Measurements from ENCODE around the gene GPX7. TPM values are rescaled to one million over a fixed set of nuclear protein-coding genes. Genes with fewer than 3 reads are reported as not detected.

GPX7 gene
- total RNA-seq, 8 experiments from 2014 or later: 6.1 to 48.4 (median 15.2) TPM

DNA sequence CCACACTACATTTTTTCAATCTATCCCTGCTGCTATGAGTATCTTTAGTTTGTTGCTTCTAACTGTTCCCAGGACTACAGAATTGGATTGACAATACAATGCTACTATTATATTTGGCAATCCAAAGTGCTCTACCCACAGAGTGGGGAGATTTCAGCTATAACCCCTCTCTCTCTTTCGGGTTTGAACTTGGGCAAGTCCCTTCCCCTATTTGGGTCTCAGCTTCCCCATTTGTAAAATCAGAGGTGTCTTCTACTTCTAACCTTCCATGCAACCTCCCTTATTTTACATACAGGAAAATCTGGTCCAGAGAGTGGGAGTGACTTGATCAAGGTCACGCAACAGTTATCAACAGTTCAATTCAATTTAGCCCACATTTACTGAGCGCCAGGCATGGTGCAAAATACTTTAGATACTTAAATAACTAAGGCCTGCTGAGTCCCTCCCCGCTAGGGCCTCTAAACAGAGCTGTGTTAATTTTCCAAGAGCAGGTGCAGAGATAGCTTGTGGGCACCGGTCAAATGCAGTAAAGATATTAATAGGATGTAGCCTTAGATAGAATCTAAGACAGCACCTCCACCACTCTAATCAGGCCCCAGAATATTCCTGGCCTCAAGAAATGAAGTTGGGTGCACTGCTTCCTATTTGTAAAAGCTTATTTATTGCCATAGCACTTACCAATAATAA is 9.4 kb upstream of the GPX7 start:
- H3K4me3 ChIP-seq: no peak overlapping the region
- H3K27ac ChIP-seq: no peak overlapping the region
- WGBS, 10 experiments: 20 to 95% (median 77%) methylated on average over 1 to 5 of the region's 5 CpGs
- no peak for ATAC-seq (replicated peaks in 6 of 8)
- in situ Hi-C loops (cut with MboI; ENCODE audit: low pct_unique_long_range_greater_than_20kb in 2 of 9, low sequenced_read_pairs in 9 of 9, unreplicated experiment in 9 of 9): no loop called here
- H3K4me1 ChIP-seq (replicated peaks in 1 of 2): peaks cover 57 to 78% of the 10 kb centered on the region in 2 donors

- no peak for ATAC-seq (replicated peaks in 6 of 8)
- Histone ChIP-seq H3K27ac (no peak overlapping the region), H3K4me1 (replicated peaks in 1 of 2) (peaks cover 57 to 74% of the 10 kb centered on the region in 2 donors), H3K4me3 (no peak overlapping the region)
- 83 to 100% (median 100%) methylated on average over 1 of the region's 1 CpG; no CpG with 5 or more reads in 3 of the 10 experiments for WGBS, 10 experiments
- in situ Hi-C loops (cut with MboI; ENCODE audit: low pct_unique_long_range_greater_than_20kb in 2 of 9, low sequenced_read_pairs in 9 of 9, unreplicated experiment in 9 of 9): no loop called here
These were observed 8.7 kb upstream of the GPX7 start for GRCh38 chr1:52593495-52593894.

DNA sequence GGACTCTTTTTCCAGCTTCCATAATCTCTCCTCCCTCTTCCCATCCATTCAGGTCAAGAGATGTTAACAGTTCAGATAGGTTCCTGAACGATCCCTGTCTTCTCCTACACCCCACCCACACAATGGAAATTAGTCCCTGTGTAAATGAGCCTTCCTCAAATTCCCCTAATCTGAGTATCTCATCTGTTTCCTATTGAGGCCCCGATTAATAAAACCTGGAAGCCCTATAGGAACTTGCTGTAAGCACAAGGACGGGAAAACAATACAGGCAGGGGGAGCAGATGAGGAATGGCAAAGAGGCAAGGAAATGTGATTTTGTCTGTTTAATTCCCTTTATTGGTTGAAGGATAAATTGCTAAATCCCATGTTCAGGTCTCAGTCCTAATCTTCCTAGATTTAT is 7.1 kb upstream of the GPX7 start:
- WGBS, 10 experiments: 14 to 100% (median 69%) methylated on average over 1 to 3 of the region's 3 CpGs
- in situ Hi-C loops (cut with MboI; ENCODE audit: low pct_unique_long_range_greater_than_20kb in 2 of 9, low sequenced_read_pairs in 9 of 9, unreplicated experiment in 9 of 9): no loop called here

DNA sequence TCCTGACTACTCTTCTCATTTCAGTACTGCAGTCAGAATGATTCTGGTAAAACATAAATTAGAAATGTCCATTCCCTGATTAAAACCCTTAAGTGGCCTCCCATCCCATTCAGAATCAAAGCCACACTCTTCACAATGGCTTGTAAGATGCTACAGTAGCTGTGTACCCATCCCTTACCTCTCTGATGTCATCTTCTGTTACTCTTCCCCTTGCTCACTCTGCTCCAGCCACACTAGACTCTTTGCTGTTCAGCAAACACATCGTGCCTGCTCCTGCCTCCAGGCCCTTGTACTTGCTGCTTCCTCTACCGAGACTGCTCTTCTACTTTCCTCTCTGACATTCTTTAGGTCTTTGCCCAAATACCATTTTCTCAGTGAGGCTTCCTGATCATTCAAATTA is 4.3 kb upstream of the GPX7 start:
- Histone ChIP-seq H3K27ac (no peak overlapping the region), H3K4me3 (no peak overlapping the region), H3K4me1 (replicated peaks in 1 of 2) (peaks cover 35 to 45% of the 10 kb centered on the region in 2 donors)
- ATAC-seq (replicated peaks in 6 of 8): peak in 5 of 8 experiments; percentile 40 to 81 (median 56)
- in situ Hi-C loops (cut with MboI; ENCODE audit: low pct_unique_long_range_greater_than_20kb in 2 of 9, low sequenced_read_pairs in 9 of 9, unreplicated experiment in 9 of 9): no loop called here
- WGBS, 10 experiments: 13 to 100% (median 50%) methylated on average over 1 to 2 of the region's 2 CpGs; no CpG with 5 or more reads in 1 of the 10 experiments

More for the DNA sequence above, 7.1 kb upstream of the GPX7 start:
- peaks cover 41 to 59% of the 10 kb centered on the region in 2 donors for H3K4me1 ChIP-seq (replicated peaks in 1 of 2)
- no peak overlapping the region for H3K4me3 ChIP-seq
- no peak overlapping the region for H3K27ac ChIP-seq
- ATAC-seq (replicated peaks in 6 of 8): no peak

- Histone ChIP-seq H3K4me1 (replicated peaks in 1 of 2) (peaks cover 41 to 47% of the 10 kb centered on the region in 2 donors), H3K27ac (no peak overlapping the region), H3K4me3 (no peak overlapping the region)
- in situ Hi-C loops (cut with MboI; ENCODE audit: low pct_unique_long_range_greater_than_20kb in 2 of 9, low sequenced_read_pairs in 9 of 9, unreplicated experiment in 9 of 9): no loop called here
- no peak for ATAC-seq (replicated peaks in 6 of 8)
- 80 to 100% (median 95%) methylated on average over 2 to 7 of the region's 7 CpGs for WGBS, 10 experiments
These were observed 3.4 kb upstream of the GPX7 start for GRCh38 chr1:52598729-52599128.

- ATAC-seq (replicated peaks in 6 of 8): no peak
- WGBS, 10 experiments: 80 to 100% (median 97%) methylated on average over 2 to 7 of the region's 7 CpGs; no CpG with 5 or more reads in 4 of the 10 experiments
These were observed 2.9 kb upstream of the GPX7 start for GRCh38 chr1:52599236-52599635.

GRCh38 chr1:52600533-52601179 is 1.5 kb upstream of the GPX7 start:
- no peak overlapping the region for H3K4me3 ChIP-seq
- in situ Hi-C loops (cut with MboI; ENCODE audit: low pct_unique_long_range_greater_than_20kb in 2 of 9, low sequenced_read_pairs in 9 of 9, unreplicated experiment in 9 of 9): no loop called here
- H3K4me1 ChIP-seq (replicated peaks in 1 of 2): peaks cover 30 to 40% of the 10 kb centered on the region in 2 donors
- H3K27ac ChIP-seq: no peak overlapping the region
- ATAC-seq (replicated peaks in 6 of 8): no peak
- WGBS, 10 experiments: 92 to 99% (median 96%) methylated on average over 3 to 8 of the region's 8 CpGs; no CpG with 5 or more reads in 4 of the 10 experiments

More at GRCh38 chr1:52599236-52599635, 2.9 kb upstream of the GPX7 start:
- Histone ChIP-seq H3K4me3 (no peak overlapping the region), H3K27ac (no peak overlapping the region), H3K4me1 (replicated peaks in 1 of 2) (peaks cover 42 to 52% of the 10 kb centered on the region in 2 donors)
- in situ Hi-C loops (cut with MboI; ENCODE audit: low pct_unique_long_range_greater_than_20kb in 2 of 9, low sequenced_read_pairs in 9 of 9, unreplicated experiment in 9 of 9): no loop called here

GRCh38 chr1:52601519-52601918 is 652 bp upstream of the GPX7 start:
- Histone ChIP-seq H3K4me3 (no peak overlapping the region), H3K27ac (no peak overlapping the region), H3K4me1 (replicated peaks in 1 of 2) (peaks cover 30 to 31% of the 10 kb centered on the region in 2 donors)
- in situ Hi-C loops (cut with MboI; ENCODE audit: low pct_unique_long_range_greater_than_20kb in 2 of 9, low sequenced_read_pairs in 9 of 9, unreplicated experiment in 9 of 9): no loop called here
- 80 to 93% (median 86%) methylated on average over 1 to 3 of the region's 3 CpGs; no CpG with 5 or more reads in 5 of the 10 experiments for WGBS, 10 experiments
- ATAC-seq (replicated peaks in 6 of 8): no peak

- H3K27ac ChIP-seq: peak overlapping the region; percentile 1 to 47
These were observed 857 bp downstream of the GPX7 start for GRCh38 chr1:52602856-52603600.

DNA sequence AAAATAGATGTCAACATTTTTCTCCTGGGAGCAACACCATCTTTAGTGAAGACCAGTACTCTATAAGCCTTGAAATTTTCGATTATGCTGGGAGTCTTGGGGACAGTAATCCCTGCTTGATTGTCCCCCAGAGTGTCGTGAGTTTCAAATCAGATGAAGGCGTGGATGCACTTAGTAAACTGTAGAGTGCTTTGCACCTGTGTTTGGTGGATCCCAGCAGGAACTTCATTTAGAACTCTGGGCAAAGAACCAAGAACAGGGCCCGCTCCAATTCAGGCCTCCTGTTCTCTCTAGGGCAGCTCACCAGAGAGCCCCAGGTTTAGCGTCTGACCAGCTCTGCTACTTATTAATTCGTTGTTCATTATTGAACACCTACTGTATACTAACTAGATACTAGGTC is 1.5 kb downstream of the GPX7 start:
- WGBS, 10 experiments: 41 to 100% (median 96%) methylated on average over 2 to 6 of the region's 6 CpGs; no CpG with 5 or more reads in 2 of the 10 experiments
- in situ Hi-C loops (cut with MboI; ENCODE audit: low pct_unique_long_range_greater_than_20kb in 2 of 9, low sequenced_read_pairs in 9 of 9, unreplicated experiment in 9 of 9): no loop called here
- no peak for ATAC-seq (replicated peaks in 6 of 8)
- Histone ChIP-seq H3K4me3 (no peak overlapping the region), H3K27ac (no peak overlapping the region), H3K4me1 (replicated peaks in 1 of 2) (peaks cover 26% of the 10 kb centered on the region in 2 donors)

More at GRCh38 chr1:52602856-52603600, 857 bp downstream of the GPX7 start:
- ATAC-seq (replicated peaks in 6 of 8): peak in 7 of 8 experiments; percentile 18 to 53 (median 26)
- Histone ChIP-seq H3K4me3 (peak overlapping the region; percentile 21 to 33 (median 24)), H3K4me1 (replicated peaks in 1 of 2) (peaks cover 26% of the 10 kb centered on the region in 2 donors)
- WGBS, 10 experiments: 7 to 84% (median 50%) methylated on average over 1 to 7 of the region's 21 CpGs; no CpG with 5 or more reads in 1 of the 10 experiments
- in situ Hi-C loops (cut with MboI; ENCODE audit: low pct_unique_long_range_greater_than_20kb in 2 of 9, low sequenced_read_pairs in 9 of 9, unreplicated experiment in 9 of 9): no loop called here

- in situ Hi-C loops (cut with MboI; ENCODE audit: low pct_unique_long_range_greater_than_20kb in 2 of 9, low sequenced_read_pairs in 9 of 9, unreplicated experiment in 9 of 9): no loop called here
These were observed 2.0 kb downstream of the GPX7 start for GRCh38 chr1:52604063-52604770.

GRCh38 chr1:52613636-52614373 is 11.6 kb downstream of the GPX7 start:
- Histone ChIP-seq H3K27ac (peak overlapping the region in 1 of 2 donors; percentile 9), H3K4me1 (replicated peaks in 1 of 2) (no peaks in the 10 kb centered on the region), H3K4me3 (no peak overlapping the region)
- in situ Hi-C loops (cut with MboI; ENCODE audit: low pct_unique_long_range_greater_than_20kb in 2 of 9, low sequenced_read_pairs in 9 of 9, unreplicated experiment in 9 of 9): no loop called here
- peak in 1 of 8 experiments; percentile 42 for ATAC-seq (replicated peaks in 6 of 8)
- WGBS, 10 experiments: 0 to 100% (median 49%) methylated on average over 1 to 2 of the region's 2 CpGs; no CpG with 5 or more reads in 2 of the 10 experiments

More at GRCh38 chr1:52604063-52604770, 2.0 kb downstream of the GPX7 start:
- Histone ChIP-seq H3K4me1 (replicated peaks in 1 of 2) (peaks cover 26% of the 10 kb centered on the region in 2 donors), H3K27ac (no peak overlapping the region), H3K4me3 (no peak overlapping the region)
- 0 to 100% (median 41%) methylated on average over 1 to 3 of the region's 3 CpGs; no CpG with 5 or more reads in 2 of the 10 experiments for WGBS, 10 experiments
- ATAC-seq (replicated peaks in 6 of 8): peak in 4 of 8 experiments; percentile 19 to 90 (median 89)
